Fibroblast of lung (primary cell): ENCODE results near the gene MMP19. TPM values are rescaled to one million over a fixed set of nuclear protein-coding genes. Genes with fewer than 3 reads are reported as not detected.

ENCODE experiments used
- DNase-seq, 2 donors: peaks; one replicate each; pipeline versions ENCODE4 v3.0.0 to v3.0.0-alpha.2; 2010; ENCODE audit warnings: low read depth in 2 of 2
- H2AFZ ChIP-seq: 2 replicates; pipeline ENCODE4 v1.5.1; 2012; ENCODE audit warnings: low read length, control low read depth, inconsistent platforms
- H3K27ac ChIP-seq: 2 replicates; pipeline ENCODE4 v1.5.1; 2011; ENCODE audit warnings: low read length, control low read depth; ENCODE audit not compliant: insufficient read depth
- H3K27me3 ChIP-seq: 2 replicates; pipeline ENCODE4 v1.5.1; 2011; ENCODE audit warnings: mild to moderate bottlenecking, low read length; ENCODE audit not compliant: control insufficient read depth, insufficient read depth
- H3K36me3 ChIP-seq: 2 replicates; pipeline ENCODE4 v1.5.1; 2011; ENCODE audit warnings: low read length; ENCODE audit not compliant: control insufficient read depth, insufficient read depth
- H3K4me1 ChIP-seq: 2 replicates; pipeline ENCODE4 v1.5.1; 2011; ENCODE audit warnings: low read length; ENCODE audit not compliant: control insufficient read depth, insufficient read depth; ENCODE audit errors: extremely low read depth
- H3K4me2 ChIP-seq: 2 replicates; pipeline ENCODE4 v1.5.1; 2011; ENCODE audit warnings: low read length, control low read depth; ENCODE audit not compliant: insufficient read depth; ENCODE audit errors: extremely low read depth
- H3K4me3 ChIP-seq, 4 experiments: fragments of 200-600 bp in 1 of 4; sonication (generic) in 1 of 4; replicated peaks in 1 of 4; 2 replicates each; pipeline ENCODE4 v1.5.1; 2011 to 2016; ENCODE audit warnings: low read length in 4 of 4, low read depth in 3 of 4, mild to moderate bottlenecking in 3 of 4, control low read depth in 2 of 4, inconsistent platforms in 1 of 4, mixed read lengths in 1 of 4; ENCODE audit not compliant: insufficient read depth in 1 of 4; ENCODE audit errors: control extremely low read depth in 1 of 4
- H3K79me2 ChIP-seq: 2 replicates; pipeline ENCODE4 v1.5.1; 2012; ENCODE audit warnings: mild to moderate bottlenecking, low read length, inconsistent platforms; ENCODE audit not compliant: control insufficient read depth, insufficient read depth
- H3K9ac ChIP-seq: 2 replicates; pipeline ENCODE4 v1.5.1; 2011; ENCODE audit warnings: mild to moderate bottlenecking, low read length, control low read depth; ENCODE audit not compliant: insufficient read depth
- H3K9me3 ChIP-seq: 2 replicates; pipeline ENCODE4 v1.5.1; 2012; ENCODE audit warnings: low read depth, low read length; ENCODE audit not compliant: control insufficient read depth, insufficient read depth
- H4K20me1 ChIP-seq: 2 replicates; pipeline ENCODE4 v1.5.1; 2011; ENCODE audit warnings: low read length; ENCODE audit not compliant: control insufficient read depth, insufficient read depth; ENCODE audit errors: extremely low read depth
- CTCF ChIP-seq, 2 donors: IDR thresholded peaks in 1 of 2; conservative IDR thresholded peaks in 1 of 2; 1 replicate in 1 of 2; 2 replicates in 1 of 2; pipeline ENCODE4 v1.5.1; 2011 to 2012; ENCODE audit warnings: low read length in 2 of 2, control low read depth in 1 of 2, inconsistent platforms in 1 of 2, low read depth in 1 of 2, mild to moderate bottlenecking in 1 of 2
- EZH2 ChIP-seq: IDR thresholded peaks from 2 replicates; pipeline ENCODE4 v1.5.1; 2012; ENCODE audit warnings: low read length, control low read depth, mild to moderate bottlenecking; ENCODE audit errors: missing control alignments
- polyA plus RNA-seq, 2 donors: library from polyadenylated mRNA; depleted of rRNA in 1 of 2; stranded (reverse) in 1 of 2; unstranded in 1 of 2; fragments of >200 nt; gene quantifications; 2 replicates each; pipeline ENCODE4 v1.2.1, GENCODE V29; 2011 to 2012; ENCODE audit warnings: missing spikeins in 1 of 2
- total RNA-seq: library from RNA; depleted of rRNA; stranded (reverse); fragments of >200 nt; gene quantifications from 2 replicates; pipeline ENCODE4 v1.2.1, GENCODE V29; 2014

Gene MMP19
- total and polyA plus RNA-seq, 2 donors (not counting 1 experiment from before 2014, with no cell fraction given), result 7.1 to 18.3 TPM

GRCh38 chr12:55829967-55830600 lies 12.7 kb downstream of the MMP19 start:
- Histone ChIP-seq H3K4me2 (peak overlapping the region; percentile 99), H2AFZ (peak overlapping the region; percentile 57), H3K27ac (peak overlapping the region; percentile 91), H3K27me3 (no peaks in the 10 kb centered on the region), H3K79me2 (peaks cover 31% of the 10 kb centered on the region), H3K4me3 (peak overlapping the region; percentile 91 to 97 (median 95)), H3K4me1 (peaks cover 10% of the 10 kb centered on the region), H3K36me3 (peaks cover 6% of the 10 kb centered on the region), H3K9ac (peak overlapping the region; percentile 83), H3K9me3 (no peaks in the 10 kb centered on the region), H4K20me1 (no peaks in the 10 kb centered on the region)
- DNase-seq, result peak in 1 of 2 donors; percentile 18
- no peak for TF ChIP-seq CTCF (conservative IDR thresholded peaks at IDR 0.05 in 1 of 2, IDR thresholded peaks at IDR 0.05 in 1 of 2; ENCODE audit: low read depth in 1 of 2, low read length in 2 of 2)
- TF ChIP-seq EZH2, result no peak

GRCh38 chr12:55828357-55828756 lies 14.4 kb downstream of the MMP19 start:
- Histone ChIP-seq H3K79me2 (peaks cover 34% of the 10 kb centered on the region), H4K20me1 (no peaks in the 10 kb centered on the region), H3K27me3 (no peaks in the 10 kb centered on the region), H3K9me3 (no peaks in the 10 kb centered on the region), H2AFZ (no peak overlapping the region), H3K4me3 (peak overlapping the region; percentile 57 to 97 (median 92)), H3K36me3 (peaks cover 6% of the 10 kb centered on the region), H3K9ac (no peak overlapping the region), H3K4me1 (peaks cover 10% of the 10 kb centered on the region), H3K4me2 (peak overlapping the region; percentile 79), H3K27ac (peak overlapping the region; percentile 91)
- TF ChIP-seq CTCF (conservative IDR thresholded peaks at IDR 0.05 in 1 of 2, IDR thresholded peaks at IDR 0.05 in 1 of 2; ENCODE audit: low read depth in 1 of 2, low read length in 2 of 2) (no peak), EZH2 (no peak)
- DNase-seq, result no peak

- Histone ChIP-seq H3K4me1 (peaks cover 10% of the 10 kb centered on the region), H3K4me2 (peak overlapping the region; percentile 54), H2AFZ (no peak overlapping the region), H3K36me3 (peaks cover 8% of the 10 kb centered on the region), H3K9ac (no peak overlapping the region), H3K27me3 (no peaks in the 10 kb centered on the region), H4K20me1 (no peaks in the 10 kb centered on the region), H3K4me3 (peak overlapping the region in 1 of 4 experiments; percentile 20), H3K9me3 (no peaks in the 10 kb centered on the region), H3K79me2 (peaks cover 34% of the 10 kb centered on the region), H3K27ac (no peak overlapping the region)
- TF ChIP-seq CTCF (conservative IDR thresholded peaks at IDR 0.05 in 1 of 2, IDR thresholded peaks at IDR 0.05 in 1 of 2; ENCODE audit: low read depth in 1 of 2, low read length in 2 of 2) (no peak), EZH2 (no peak)
- DNase-seq, result no peak
Measured at GRCh38 chr12:55827806-55828205, 14.9 kb downstream of the MMP19 start.
